ENCODE data around the gene CAD.

DNA sequence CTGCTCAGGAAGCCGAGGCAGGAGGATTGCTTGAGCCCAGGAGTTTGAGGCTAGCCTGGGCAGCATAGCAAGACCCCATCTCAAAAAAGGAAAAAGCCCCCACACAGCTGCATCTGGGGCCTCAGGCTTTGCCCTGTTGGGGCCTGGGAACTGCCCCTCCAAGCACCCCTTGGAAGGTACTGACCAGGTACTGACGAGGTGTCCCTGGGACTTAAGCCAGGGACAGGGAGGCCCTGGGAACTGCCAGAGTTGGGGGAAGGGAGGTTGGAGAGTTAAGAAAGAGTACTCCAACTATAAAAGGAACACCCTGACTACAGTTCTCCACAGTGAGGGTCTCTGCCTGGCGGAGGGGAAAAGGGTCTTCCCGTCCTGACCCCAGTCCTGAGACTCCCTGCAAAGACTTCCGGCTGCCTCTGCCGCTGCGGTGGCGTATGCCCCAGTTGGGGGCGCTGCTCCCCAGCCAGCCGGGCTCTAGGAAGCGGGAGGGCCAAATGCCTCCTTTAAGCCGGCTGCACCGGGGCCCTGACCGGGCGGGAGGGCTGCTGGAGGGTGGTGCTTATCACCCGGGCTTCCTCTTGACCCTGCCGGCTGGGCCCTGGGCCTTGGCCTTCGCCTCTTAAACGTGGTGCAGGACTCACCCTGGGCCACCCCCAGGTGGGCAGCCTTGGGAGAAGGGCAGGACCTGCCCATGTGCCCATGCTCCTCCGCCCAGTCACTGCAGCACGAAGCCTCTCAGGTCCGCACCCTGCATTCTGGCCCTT lies 32.9 kb downstream of the CAD start:
- TF ChIP-seq, protein P1, sequence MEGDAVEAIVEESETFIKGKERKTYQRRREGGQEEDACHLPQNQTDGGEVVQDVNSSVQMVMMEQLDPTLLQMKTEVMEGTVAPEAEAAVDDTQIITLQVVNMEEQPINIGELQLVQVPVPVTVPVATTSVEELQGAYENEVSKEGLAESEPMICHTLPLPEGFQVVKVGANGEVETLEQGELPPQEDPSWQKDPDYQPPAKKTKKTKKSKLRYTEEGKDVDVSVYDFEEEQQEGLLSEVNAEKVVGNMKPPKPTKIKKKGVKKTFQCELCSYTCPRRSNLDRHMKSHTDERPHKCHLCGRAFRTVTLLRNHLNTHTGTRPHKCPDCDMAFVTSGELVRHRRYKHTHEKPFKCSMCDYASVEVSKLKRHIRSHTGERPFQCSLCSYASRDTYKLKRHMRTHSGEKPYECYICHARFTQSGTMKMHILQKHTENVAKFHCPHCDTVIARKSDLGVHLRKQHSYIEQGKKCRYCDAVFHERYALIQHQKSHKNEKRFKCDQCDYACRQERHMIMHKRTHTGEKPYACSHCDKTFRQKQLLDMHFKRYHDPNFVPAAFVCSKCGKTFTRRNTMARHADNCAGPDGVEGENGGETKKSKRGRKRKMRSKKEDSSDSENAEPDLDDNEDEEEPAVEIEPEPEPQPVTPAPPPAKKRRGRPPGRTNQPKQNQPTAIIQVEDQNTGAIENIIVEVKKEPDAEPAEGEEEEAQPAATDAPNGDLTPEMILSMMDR (IDR thresholded peaks at IDR 0.05 in 2 of 3, conservative IDR thresholded peaks at IDR 0.05 in 1 of 3; ENCODE audit: borderline replicate concordance in 1 of 3, insufficient read depth in 1 of 3, low read depth in 2 of 3, low read length in 2 of 3), result peak; percentile 91 to 95 (median 94)
- TF ChIP-seq, protein P2, sequence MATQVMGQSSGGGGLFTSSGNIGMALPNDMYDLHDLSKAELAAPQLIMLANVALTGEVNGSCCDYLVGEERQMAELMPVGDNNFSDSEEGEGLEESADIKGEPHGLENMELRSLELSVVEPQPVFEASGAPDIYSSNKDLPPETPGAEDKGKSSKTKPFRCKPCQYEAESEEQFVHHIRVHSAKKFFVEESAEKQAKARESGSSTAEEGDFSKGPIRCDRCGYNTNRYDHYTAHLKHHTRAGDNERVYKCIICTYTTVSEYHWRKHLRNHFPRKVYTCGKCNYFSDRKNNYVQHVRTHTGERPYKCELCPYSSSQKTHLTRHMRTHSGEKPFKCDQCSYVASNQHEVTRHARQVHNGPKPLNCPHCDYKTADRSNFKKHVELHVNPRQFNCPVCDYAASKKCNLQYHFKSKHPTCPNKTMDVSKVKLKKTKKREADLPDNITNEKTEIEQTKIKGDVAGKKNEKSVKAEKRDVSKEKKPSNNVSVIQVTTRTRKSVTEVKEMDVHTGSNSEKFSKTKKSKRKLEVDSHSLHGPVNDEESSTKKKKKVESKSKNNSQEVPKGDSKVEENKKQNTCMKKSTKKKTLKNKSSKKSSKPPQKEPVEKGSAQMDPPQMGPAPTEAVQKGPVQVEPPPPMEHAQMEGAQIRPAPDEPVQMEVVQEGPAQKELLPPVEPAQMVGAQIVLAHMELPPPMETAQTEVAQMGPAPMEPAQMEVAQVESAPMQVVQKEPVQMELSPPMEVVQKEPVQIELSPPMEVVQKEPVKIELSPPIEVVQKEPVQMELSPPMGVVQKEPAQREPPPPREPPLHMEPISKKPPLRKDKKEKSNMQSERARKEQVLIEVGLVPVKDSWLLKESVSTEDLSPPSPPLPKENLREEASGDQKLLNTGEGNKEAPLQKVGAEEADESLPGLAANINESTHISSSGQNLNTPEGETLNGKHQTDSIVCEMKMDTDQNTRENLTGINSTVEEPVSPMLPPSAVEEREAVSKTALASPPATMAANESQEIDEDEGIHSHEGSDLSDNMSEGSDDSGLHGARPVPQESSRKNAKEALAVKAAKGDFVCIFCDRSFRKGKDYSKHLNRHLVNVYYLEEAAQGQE (IDR thresholded peaks at IDR 0.05; ENCODE audit: low read depth), result no peak
- TF ChIP-seq CEBPB (IDR thresholded peaks at IDR 0.05; ENCODE audit: low read depth) (no peak), POLR2A (IDR thresholded peaks at IDR 0.05; ENCODE audit: borderline replicate concordance, extremely low read depth, insufficient read depth, insufficient read length) (no peak), ZNF274 (IDR thresholded peaks at IDR 0.05; ENCODE audit: low read depth, low read length) (no peak)

Measured in HCT116 (cell line).